HCT116 (cell line): ENCODE data around the gene PODNL1. TPM values are rescaled to one million over a fixed set of nuclear protein-coding genes. Genes with fewer than 3 reads are reported as not detected.

Experiments used
- ATAC-seq: fragments of 200-7000 bp; cut with Tn5 transposase; 2 replicates; pipeline ENCODE4 v1.9.1; 2020; ENCODE audit warnings: mild to moderate bottlenecking, moderate library complexity
- BruUV-seq: library from RNA; stranded (reverse); fragments of 400-500 nt; replicated peaks from 2 replicates; lab custom pipeline; 2021; lab: Mats Ljungman, UMichigan
- CTCF ChIA-PET: fragments of 300-600 bp; sonication (Branson Sonifier 250); formaldehyde crosslinking; loops from one replicate; lab custom pipeline; 2021; ENCODE audit warnings: antibody characterized with exemption; lab: Charles Lee
- POLR2A ChIA-PET: fragments of 300-600, 350-600 bp; sonication (Branson Sonifier 250); formaldehyde crosslinking; loops from one replicate; lab custom pipeline; 2021; ENCODE audit warnings: antibody characterized with exemption; lab: Charles Lee
- RAD21 ChIA-PET, 2 experiments: fragments of 300-600 bp; sonication (Branson Sonifier 250); formaldehyde crosslinking; loops; one replicate each; lab custom pipeline; 2023; ENCODE audit warnings: low total read pairs in 2 of 2; ENCODE audit not compliant: uncharacterized antibody in 2 of 2, unreplicated experiment in 2 of 2, low non-redundant PET in 1 of 2; lab: Charles Lee
- DNase-seq: peaks from one replicate; pipeline ENCODE4 v3.0.0-alpha.2; 2010; ENCODE audit warnings: low read depth, low spot score
- H2AFZ ChIP-seq: fragments of 200-600 bp; shearing (Covaris generic), sonication (generic); 2 replicates; pipeline ENCODE4 v1.6.1; 2017; ENCODE audit warnings: low read depth, mixed run types, mixed read lengths, antibody characterized with exemption, low read length; ENCODE audit not compliant: poor library complexity, severe bottlenecking
- H3K27ac ChIP-seq: 2 replicates; pipeline ENCODE4 v1.5.1; 2012; ENCODE audit warnings: low read depth, low read length
- H3K27me3 ChIP-seq: fragments of 200-600 bp; sonication (generic); 2 replicates; pipeline ENCODE4 v1.6.1; 2016; ENCODE audit warnings: mixed run types, low read length, mixed read lengths; ENCODE audit not compliant: insufficient read depth
- H3K36me3 ChIP-seq, 2 experiments: fragments of 200-500 bp in 1 of 2; fragments of 200-600 bp in 1 of 2; sonication (Bioruptor generic) in 1 of 2; sonication (generic) in 1 of 2; 2 replicates each; pipeline versions ENCODE4 v1.5.1 to v1.6.1; 2014 to 2016; ENCODE audit warnings: low read length in 2 of 2, inconsistent platforms in 1 of 2, mixed read lengths in 1 of 2, mixed run types in 1 of 2; ENCODE audit not compliant: insufficient read depth in 2 of 2, control insufficient read depth in 1 of 2
- H3K4me1 ChIP-seq, 2 experiments: fragments of 200-600 bp in 1 of 2; sonication (generic) in 1 of 2; 2 replicates each; pipeline versions ENCODE4 v1.5.1 to v1.6.1; 2012 to 2017; ENCODE audit warnings: low read length in 2 of 2, inconsistent platforms in 1 of 2, mild to moderate bottlenecking in 1 of 2, mixed read lengths in 1 of 2, mixed run types in 1 of 2, moderate library complexity in 1 of 2; ENCODE audit not compliant: insufficient read depth in 2 of 2, control insufficient read depth in 1 of 2
- H3K4me2 ChIP-seq: fragments of 200-600 bp; sonication (generic); 2 replicates; pipeline ENCODE4 v1.6.1; 2017; ENCODE audit warnings: mixed run types, low read length, mixed read lengths
- H3K4me3 ChIP-seq, 2 experiments: fragments of 200-600 bp in 1 of 2; sonication (generic) in 1 of 2; replicated peaks in 1 of 2; 2 replicates each; pipeline ENCODE4 v1.5.1; 2011 to 2016; ENCODE audit warnings: low read length in 2 of 2, control low read depth in 1 of 2, low read depth in 1 of 2, mild to moderate bottlenecking in 1 of 2, mixed read lengths in 1 of 2, mixed run types in 1 of 2
- H3K79me2 ChIP-seq: fragments of 200-600 bp; sonication (generic); 2 replicates; pipeline ENCODE4 v1.6.1; 2017; ENCODE audit warnings: mild to moderate bottlenecking, mixed run types, low read length, moderate library complexity, mixed read lengths; ENCODE audit not compliant: insufficient read depth
- H3K9ac ChIP-seq: fragments of 200-600 bp; sonication (generic); 2 replicates; pipeline ENCODE4 v1.6.1; 2016; ENCODE audit warnings: low read length, mixed read lengths
- H3K9me2 ChIP-seq: fragments of 200-600 bp; sonication (generic), shearing (Covaris generic); 2 replicates; pipeline ENCODE4 v1.6.1; 2017; ENCODE audit warnings: mixed run types, mild to moderate bottlenecking, moderate library complexity; ENCODE audit not compliant: insufficient read depth
- H3K9me3 ChIP-seq, 2 experiments: fragments of 200-500 bp in 1 of 2; fragments of 200-600 bp in 1 of 2; sonication (Bioruptor generic) in 1 of 2; sonication (generic) in 1 of 2; 2 replicates each; pipeline ENCODE4 v1.6.1; 2014 to 2017; ENCODE audit warnings: low read length in 2 of 2, mixed read lengths in 2 of 2, inconsistent platforms in 1 of 2, low read depth in 1 of 2, mild to moderate bottlenecking in 1 of 2, mixed run types in 1 of 2, moderate library complexity in 1 of 2; ENCODE audit not compliant: control insufficient read depth in 1 of 2, insufficient read depth in 1 of 2
- H4K20me1 ChIP-seq: fragments of 200-600 bp; sonication (generic), shearing (Covaris generic); 2 replicates; pipeline ENCODE4 v1.6.1; 2017; ENCODE audit warnings: mixed run types, mild to moderate bottlenecking, moderate library complexity; ENCODE audit not compliant: insufficient read depth
- CEBPB ChIP-seq: IDR thresholded peaks from 2 replicates; pipeline ENCODE4 v1.6.1; 2012; ENCODE audit warnings: low read depth
- EGR1 ChIP-seq: IDR thresholded peaks from 2 replicates; pipeline ENCODE4 v1.6.1; 2012; ENCODE audit warnings: low read depth
- EZH2 ChIP-seq: fragments of 200-600 bp; sonication (generic); IDR thresholded peaks from 2 replicates; pipeline ENCODE4 v1.6.1; 2017; ENCODE audit warnings: antibody characterized with exemption, mixed run types
- SIN3A ChIP-seq: IDR thresholded peaks from 2 replicates; pipeline ENCODE4 v1.6.1; 2012; ENCODE audit warnings: low read depth
- SP1 ChIP-seq: IDR thresholded peaks from 2 replicates; pipeline ENCODE4 v1.6.1; 2012; ENCODE audit warnings: low read depth
- SRF ChIP-seq: IDR thresholded peaks from 2 replicates; pipeline ENCODE4 v1.6.1; 2012; ENCODE audit warnings: low read depth
- TCF7L2 ChIP-seq: IDR thresholded peaks from 2 replicates; pipeline ENCODE4 v1.7.0; 2011; ENCODE audit warnings: borderline replicate concordance, inconsistent platforms; ENCODE audit not compliant: insufficient read depth, insufficient read length; ENCODE audit errors: extremely low read depth
- ZNF274 ChIP-seq: fragments of 200-500 bp; sonication (Bioruptor generic); IDR thresholded peaks from 2 replicates; pipeline ENCODE4 v1.6.1; 2014; ENCODE audit warnings: mild to moderate bottlenecking, low read depth, low read length, inconsistent platforms
- intact Hi-C: fragments of 100-400 bp; cut with micrococcal nuclease; formaldehyde crosslinking; loops from 2 replicates; pipeline ENCODE4 v1.10.0; 2022
- total RNA-seq: library from RNA; stranded (reverse); gene quantifications from one replicate; pipeline ENCODE4 v1.2.1, GENCODE V29; 2021; ENCODE audit not compliant: unreplicated experiment
- TF ChIP-seq, protein P1 (sequence below): IDR thresholded peaks from 2 replicates; pipeline ENCODE4 v1.6.1; 2011; ENCODE audit warnings: mild to moderate bottlenecking, low read length, moderate library complexity; ENCODE audit not compliant: insufficient replicate concordance; ENCODE audit errors: extremely low read depth
- TF ChIP-seq, protein P2 (sequence below): IDR thresholded peaks from 2 replicates; pipeline ENCODE4 v1.6.1; 2012; ENCODE audit warnings: low read depth
- TF ChIP-seq, protein P3 (sequence below): IDR thresholded peaks from 2 replicates; pipeline ENCODE4 v1.6.1; 2012

The PODNL1 gene
- total RNA-seq, 1 experiment from 2014 or later, result 0.71 TPM

DNA sequence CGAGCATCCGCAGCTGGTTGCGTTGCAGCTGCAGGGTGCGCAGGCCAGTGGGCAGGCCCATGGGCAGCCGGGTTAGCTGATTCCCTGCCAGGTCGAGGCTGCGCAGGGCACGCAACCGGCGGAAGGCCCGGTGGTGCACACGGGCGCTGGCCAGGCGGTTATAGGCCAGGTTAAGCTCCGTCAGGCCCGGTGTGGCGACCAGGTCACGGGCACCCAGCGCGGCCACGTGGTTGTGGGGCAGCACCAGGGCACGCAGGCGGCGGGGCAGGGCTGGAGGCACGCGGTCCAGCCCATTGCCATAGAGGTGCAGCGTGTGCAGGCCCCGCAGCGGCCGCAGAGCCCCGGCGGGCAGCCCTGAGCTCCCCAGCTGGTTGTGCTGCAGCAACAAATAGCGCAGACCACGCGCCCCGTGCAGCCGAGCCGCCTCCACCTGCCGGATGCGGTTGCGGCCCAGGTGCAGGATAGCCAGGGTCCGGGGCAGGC is 5.3 kb downstream of the PODNL1 start:
- no peak overlapping the region for H2AFZ ChIP-seq
- no peak overlapping the region for H3K4me3 ChIP-seq
- ATAC-seq (no peak), DNase-seq (no peak)
- TF ChIP-seq CEBPB (no peak), SIN3A (no peak), EZH2 (no peak), SRF (no peak), TCF7L2 (no peak), ZNF274 (no peak), SP1 (no peak), EGR1 (no peak)
- TF ChIP-seq, protein P1, sequence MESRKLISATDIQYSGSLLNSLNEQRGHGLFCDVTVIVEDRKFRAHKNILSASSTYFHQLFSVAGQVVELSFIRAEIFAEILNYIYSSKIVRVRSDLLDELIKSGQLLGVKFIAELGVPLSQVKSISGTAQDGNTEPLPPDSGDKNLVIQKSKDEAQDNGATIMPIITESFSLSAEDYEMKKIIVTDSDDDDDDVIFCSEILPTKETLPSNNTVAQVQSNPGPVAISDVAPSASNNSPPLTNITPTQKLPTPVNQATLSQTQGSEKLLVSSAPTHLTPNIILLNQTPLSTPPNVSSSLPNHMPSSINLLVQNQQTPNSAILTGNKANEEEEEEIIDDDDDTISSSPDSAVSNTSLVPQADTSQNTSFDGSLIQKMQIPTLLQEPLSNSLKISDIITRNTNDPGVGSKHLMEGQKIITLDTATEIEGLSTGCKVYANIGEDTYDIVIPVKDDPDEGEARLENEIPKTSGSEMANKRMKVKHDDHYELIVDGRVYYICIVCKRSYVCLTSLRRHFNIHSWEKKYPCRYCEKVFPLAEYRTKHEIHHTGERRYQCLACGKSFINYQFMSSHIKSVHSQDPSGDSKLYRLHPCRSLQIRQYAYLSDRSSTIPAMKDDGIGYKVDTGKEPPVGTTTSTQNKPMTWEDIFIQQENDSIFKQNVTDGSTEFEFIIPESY, result no peak
- TF ChIP-seq, protein P2, sequence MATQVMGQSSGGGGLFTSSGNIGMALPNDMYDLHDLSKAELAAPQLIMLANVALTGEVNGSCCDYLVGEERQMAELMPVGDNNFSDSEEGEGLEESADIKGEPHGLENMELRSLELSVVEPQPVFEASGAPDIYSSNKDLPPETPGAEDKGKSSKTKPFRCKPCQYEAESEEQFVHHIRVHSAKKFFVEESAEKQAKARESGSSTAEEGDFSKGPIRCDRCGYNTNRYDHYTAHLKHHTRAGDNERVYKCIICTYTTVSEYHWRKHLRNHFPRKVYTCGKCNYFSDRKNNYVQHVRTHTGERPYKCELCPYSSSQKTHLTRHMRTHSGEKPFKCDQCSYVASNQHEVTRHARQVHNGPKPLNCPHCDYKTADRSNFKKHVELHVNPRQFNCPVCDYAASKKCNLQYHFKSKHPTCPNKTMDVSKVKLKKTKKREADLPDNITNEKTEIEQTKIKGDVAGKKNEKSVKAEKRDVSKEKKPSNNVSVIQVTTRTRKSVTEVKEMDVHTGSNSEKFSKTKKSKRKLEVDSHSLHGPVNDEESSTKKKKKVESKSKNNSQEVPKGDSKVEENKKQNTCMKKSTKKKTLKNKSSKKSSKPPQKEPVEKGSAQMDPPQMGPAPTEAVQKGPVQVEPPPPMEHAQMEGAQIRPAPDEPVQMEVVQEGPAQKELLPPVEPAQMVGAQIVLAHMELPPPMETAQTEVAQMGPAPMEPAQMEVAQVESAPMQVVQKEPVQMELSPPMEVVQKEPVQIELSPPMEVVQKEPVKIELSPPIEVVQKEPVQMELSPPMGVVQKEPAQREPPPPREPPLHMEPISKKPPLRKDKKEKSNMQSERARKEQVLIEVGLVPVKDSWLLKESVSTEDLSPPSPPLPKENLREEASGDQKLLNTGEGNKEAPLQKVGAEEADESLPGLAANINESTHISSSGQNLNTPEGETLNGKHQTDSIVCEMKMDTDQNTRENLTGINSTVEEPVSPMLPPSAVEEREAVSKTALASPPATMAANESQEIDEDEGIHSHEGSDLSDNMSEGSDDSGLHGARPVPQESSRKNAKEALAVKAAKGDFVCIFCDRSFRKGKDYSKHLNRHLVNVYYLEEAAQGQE, result no peak
- TF ChIP-seq, protein P3, sequence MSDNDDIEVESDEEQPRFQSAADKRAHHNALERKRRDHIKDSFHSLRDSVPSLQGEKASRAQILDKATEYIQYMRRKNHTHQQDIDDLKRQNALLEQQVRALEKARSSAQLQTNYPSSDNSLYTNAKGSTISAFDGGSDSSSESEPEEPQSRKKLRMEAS, result no peak
- intact Hi-C loops, result no loop called here
- H3K27ac ChIP-seq, result no peak overlapping the region
- H3K9me2 ChIP-seq, result no peaks in the 10 kb centered on the region
- H3K4me2 ChIP-seq, result no peak overlapping the region
- H3K4me1 ChIP-seq, result no peaks in the 10 kb centered on the region
- no peak overlapping the region for H3K9ac ChIP-seq
- no peaks in the 10 kb centered on the region for H3K9me3 ChIP-seq
- no peaks in the 10 kb centered on the region for H3K27me3 ChIP-seq
- no peaks in the 10 kb centered on the region for H4K20me1 ChIP-seq
- ChIA-PET POLR2A (no interaction called here), CTCF (interaction anchor here (0.6 kb wide), 1 partner anchor 743 kb away, joined by 5 read pairs; no protein-coding TSS in a partner anchor), RAD21 (no interaction called here)
- no TSS peak for BruUV-seq
- peaks cover 3 to 5% of the 10 kb centered on the region in 2 experiments; a peak in 1 of 4 replicates for H3K36me3 ChIP-seq
- H3K79me2 ChIP-seq, result no peaks in the 10 kb centered on the region
